WERI-Rb-1 (cell line): ENCODE data around the gene ZNF335.
A peak's percentile ranks its signal among the peaks of the same experiment; 100 is the strongest.

Experiments used
- DNase-seq: peaks from one replicate; pipeline ENCODE4 v3.0.0-alpha.2; 2020
- H3K27ac ChIP-seq: fragments of 250-450 bp; sonication (Bioruptor Pico); 2 replicates; pipeline ENCODE4 v1.5.1; 2020; ENCODE audit warnings: mild to moderate bottlenecking, moderate library complexity
- H3K27me3 ChIP-seq: fragments of 250-450 bp; sonication (Bioruptor Pico); 2 replicates; pipeline ENCODE4 v1.5.1; 2021; ENCODE audit warnings: mild to moderate bottlenecking, low read depth, moderate library complexity; ENCODE audit not compliant: insufficient read depth, severe bottlenecking
- H3K36me3 ChIP-seq: fragments of 250-450 bp; sonication (Bioruptor Pico); 2 replicates; pipeline ENCODE4 v1.5.1; 2020; ENCODE audit warnings: mild to moderate bottlenecking, moderate library complexity
- H3K4me3 ChIP-seq: 2 replicates; pipeline ENCODE4 v1.5.1; 2011; ENCODE audit warnings: low read depth, mild to moderate bottlenecking, control low read depth, low read length
- H3K9me3 ChIP-seq: fragments of 250-450 bp; sonication (Bioruptor Pico); 2 replicates; pipeline ENCODE4 v1.5.1; 2021; ENCODE audit warnings: mild to moderate bottlenecking, moderate library complexity; ENCODE audit not compliant: severe bottlenecking
- TF ChIP-seq, protein P1 (sequence below): IDR thresholded peaks from 2 replicates; pipeline ENCODE4 v1.5.1; 2011; ENCODE audit warnings: low read depth, mild to moderate bottlenecking, control low read depth, inconsistent platforms, low read length

ZNF335 gene

DNA sequence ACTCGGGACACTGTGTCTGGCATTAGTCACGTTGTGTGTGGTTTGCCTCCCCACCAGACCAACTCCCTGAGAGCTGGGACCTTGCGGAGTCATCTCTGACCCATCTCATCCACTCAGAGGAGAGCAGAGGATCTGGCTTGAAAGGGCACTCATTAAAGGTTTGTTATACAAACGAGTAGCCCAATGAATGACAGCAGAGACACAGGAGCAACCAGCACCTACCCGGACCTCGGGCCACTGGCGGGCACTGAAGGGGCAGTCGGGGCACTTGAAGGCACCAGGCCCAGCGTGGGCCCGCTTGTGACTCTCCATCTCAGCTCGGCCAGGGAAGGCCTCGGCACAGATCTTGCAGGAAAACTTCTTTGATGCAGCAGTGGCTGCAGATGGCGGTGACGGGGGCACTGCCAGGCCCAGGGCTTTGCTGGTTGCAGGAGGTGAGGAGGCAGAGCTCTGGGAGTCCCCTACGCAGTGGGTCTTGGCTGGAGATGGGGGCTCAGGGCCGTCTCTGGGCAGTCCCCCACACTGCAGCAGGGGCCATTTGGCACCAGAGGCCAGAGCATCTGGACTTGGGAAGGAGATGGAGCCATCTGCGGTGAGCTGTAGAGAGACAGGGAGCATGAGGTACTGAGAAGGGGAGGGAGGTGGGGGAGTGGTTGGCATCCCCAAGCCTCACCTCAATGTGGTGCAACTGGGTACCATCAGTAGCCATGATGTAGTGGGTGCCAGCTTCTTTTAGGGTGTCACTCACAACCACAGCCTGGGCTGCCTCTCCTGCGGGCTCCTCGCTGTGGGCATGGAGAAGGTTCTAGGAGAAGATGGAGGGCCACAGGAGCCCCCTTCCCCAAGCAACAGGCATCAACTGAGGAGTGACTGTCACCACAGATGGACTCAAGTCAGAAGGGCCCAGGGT lies 19.8 kb downstream of the ZNF335 start:
- no peak overlapping the region for H3K27ac ChIP-seq
- TF ChIP-seq, protein P1, sequence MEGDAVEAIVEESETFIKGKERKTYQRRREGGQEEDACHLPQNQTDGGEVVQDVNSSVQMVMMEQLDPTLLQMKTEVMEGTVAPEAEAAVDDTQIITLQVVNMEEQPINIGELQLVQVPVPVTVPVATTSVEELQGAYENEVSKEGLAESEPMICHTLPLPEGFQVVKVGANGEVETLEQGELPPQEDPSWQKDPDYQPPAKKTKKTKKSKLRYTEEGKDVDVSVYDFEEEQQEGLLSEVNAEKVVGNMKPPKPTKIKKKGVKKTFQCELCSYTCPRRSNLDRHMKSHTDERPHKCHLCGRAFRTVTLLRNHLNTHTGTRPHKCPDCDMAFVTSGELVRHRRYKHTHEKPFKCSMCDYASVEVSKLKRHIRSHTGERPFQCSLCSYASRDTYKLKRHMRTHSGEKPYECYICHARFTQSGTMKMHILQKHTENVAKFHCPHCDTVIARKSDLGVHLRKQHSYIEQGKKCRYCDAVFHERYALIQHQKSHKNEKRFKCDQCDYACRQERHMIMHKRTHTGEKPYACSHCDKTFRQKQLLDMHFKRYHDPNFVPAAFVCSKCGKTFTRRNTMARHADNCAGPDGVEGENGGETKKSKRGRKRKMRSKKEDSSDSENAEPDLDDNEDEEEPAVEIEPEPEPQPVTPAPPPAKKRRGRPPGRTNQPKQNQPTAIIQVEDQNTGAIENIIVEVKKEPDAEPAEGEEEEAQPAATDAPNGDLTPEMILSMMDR: no peak
- H3K9me3 ChIP-seq: no peaks in the 10 kb centered on the region
- H3K27me3 ChIP-seq: no peaks in the 10 kb centered on the region
- DNase-seq: no peak
- H3K4me3 ChIP-seq: no peak overlapping the region
- H3K36me3 ChIP-seq: peaks cover 64% of the 10 kb centered on the region

GRCh38 chr20:45950330-45950646 lies 21.7 kb downstream of the ZNF335 start:
- Histone ChIP-seq H3K4me3 (no peak overlapping the region), H3K9me3 (no peaks in the 10 kb centered on the region), H3K36me3 (peaks cover 81% of the 10 kb centered on the region), H3K27me3 (no peaks in the 10 kb centered on the region), H3K27ac (peak overlapping the region; percentile 81)
- DNase-seq: no peak
- TF ChIP-seq, protein P1: no peak

- TF ChIP-seq, protein P1: no peak
- no peaks in the 10 kb centered on the region for H3K27me3 ChIP-seq
- no peaks in the 10 kb centered on the region for H3K9me3 ChIP-seq
- H3K27ac ChIP-seq: peak overlapping the region; percentile 81
- H3K4me3 ChIP-seq: no peak overlapping the region
- peaks cover 86% of the 10 kb centered on the region for H3K36me3 ChIP-seq
- DNase-seq: peak; percentile 73
Observed at GRCh38 chr20:45949542-45950329, 22.3 kb downstream of the ZNF335 start.

GRCh38 chr20:45948742-45949541 lies 23.1 kb downstream of the ZNF335 start:
- DNase-seq: no peak
- Histone ChIP-seq H3K27ac (peak overlapping the region; percentile 81), H3K36me3 (peaks cover 94% of the 10 kb centered on the region), H3K9me3 (no peaks in the 10 kb centered on the region), H3K4me3 (no peak overlapping the region), H3K27me3 (no peaks in the 10 kb centered on the region)
- TF ChIP-seq, protein P1: no peak

- no peaks in the 10 kb centered on the region for H3K27me3 ChIP-seq
- peaks cover 95% of the 10 kb centered on the region for H3K36me3 ChIP-seq
- no peaks in the 10 kb centered on the region for H3K9me3 ChIP-seq
- TF ChIP-seq, protein P1: no peak
- no peak overlapping the region for H3K4me3 ChIP-seq
- peak; percentile 34 for DNase-seq
- H3K27ac ChIP-seq: peak overlapping the region; percentile 81
Observed at GRCh38 chr20:45948261-45948733, 23.7 kb downstream of the ZNF335 start.
